Measurements from ENCODE around the gene PACRG. TPM values are rescaled to one million over a fixed set of nuclear protein-coding genes. Genes with fewer than 3 reads are reported as not detected.

PACRG gene
- total and polyA plus RNA-seq, 8 donors = 1.5 to 6.8 (median 4.6) TPM

DNA sequence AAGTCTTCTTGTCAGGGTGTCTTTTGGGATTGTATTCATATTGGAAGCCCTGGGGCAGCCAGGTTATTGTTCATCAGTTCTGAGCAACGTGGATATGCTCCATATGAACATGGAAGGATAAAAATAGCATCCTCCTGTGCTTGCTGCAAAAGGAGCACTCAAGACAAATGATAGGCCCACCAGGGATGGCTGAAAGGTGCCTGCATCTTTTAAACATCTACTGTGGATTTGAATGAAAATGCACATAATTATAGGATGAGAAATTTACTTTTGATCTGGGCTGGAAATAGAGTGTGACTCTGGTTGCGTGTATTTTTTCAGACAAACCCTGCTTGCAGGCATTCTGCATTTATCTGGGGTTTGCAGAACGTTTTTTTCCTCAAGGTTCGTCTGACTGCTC, 299.1 kb downstream of the PACRG start:
- intact Hi-C loops (cut with DNase I) = no loop called here
- Histone ChIP-seq H3K27me3 (no peaks in the 10 kb centered on the region), H3K27ac (no peak overlapping the region), H3K36me3 (no peaks in the 10 kb centered on the region), H3K4me3 (no peak overlapping the region), H3K4me1 (no peaks in the 10 kb centered on the region), H3K9me3 (peaks cover 0 to 37% of the 10 kb centered on the region in 2 donors)
- DNase-seq = no peak
- no peak for ATAC-seq
- TF ChIP-seq, protein P1, sequence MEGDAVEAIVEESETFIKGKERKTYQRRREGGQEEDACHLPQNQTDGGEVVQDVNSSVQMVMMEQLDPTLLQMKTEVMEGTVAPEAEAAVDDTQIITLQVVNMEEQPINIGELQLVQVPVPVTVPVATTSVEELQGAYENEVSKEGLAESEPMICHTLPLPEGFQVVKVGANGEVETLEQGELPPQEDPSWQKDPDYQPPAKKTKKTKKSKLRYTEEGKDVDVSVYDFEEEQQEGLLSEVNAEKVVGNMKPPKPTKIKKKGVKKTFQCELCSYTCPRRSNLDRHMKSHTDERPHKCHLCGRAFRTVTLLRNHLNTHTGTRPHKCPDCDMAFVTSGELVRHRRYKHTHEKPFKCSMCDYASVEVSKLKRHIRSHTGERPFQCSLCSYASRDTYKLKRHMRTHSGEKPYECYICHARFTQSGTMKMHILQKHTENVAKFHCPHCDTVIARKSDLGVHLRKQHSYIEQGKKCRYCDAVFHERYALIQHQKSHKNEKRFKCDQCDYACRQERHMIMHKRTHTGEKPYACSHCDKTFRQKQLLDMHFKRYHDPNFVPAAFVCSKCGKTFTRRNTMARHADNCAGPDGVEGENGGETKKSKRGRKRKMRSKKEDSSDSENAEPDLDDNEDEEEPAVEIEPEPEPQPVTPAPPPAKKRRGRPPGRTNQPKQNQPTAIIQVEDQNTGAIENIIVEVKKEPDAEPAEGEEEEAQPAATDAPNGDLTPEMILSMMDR (IDR thresholded peaks at IDR 0.05) = no peak

DNA sequence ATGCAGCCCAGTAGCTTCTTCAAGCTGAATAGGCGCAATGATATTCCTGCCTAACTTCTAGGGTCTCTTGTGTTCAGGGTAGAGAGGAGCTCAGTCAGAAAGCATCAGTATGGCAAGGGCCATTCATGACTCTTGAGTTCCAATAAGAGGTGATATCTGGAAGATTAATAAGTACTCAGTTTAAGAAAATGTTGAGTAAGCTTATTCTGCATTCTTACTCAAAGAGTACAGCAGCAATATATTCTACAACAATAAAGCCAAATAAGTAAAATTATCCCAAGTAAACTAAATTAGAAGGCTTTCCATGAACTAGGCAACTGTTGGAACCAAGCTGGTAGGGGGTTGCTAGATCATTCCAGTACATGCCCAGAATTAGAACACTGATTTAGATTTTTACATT, 303.2 kb downstream of the PACRG start:
- intact Hi-C loops (cut with DNase I) = no loop called here
- ATAC-seq = no peak
- no peaks in the 10 kb centered on the region for H3K27me3 ChIP-seq

DNA sequence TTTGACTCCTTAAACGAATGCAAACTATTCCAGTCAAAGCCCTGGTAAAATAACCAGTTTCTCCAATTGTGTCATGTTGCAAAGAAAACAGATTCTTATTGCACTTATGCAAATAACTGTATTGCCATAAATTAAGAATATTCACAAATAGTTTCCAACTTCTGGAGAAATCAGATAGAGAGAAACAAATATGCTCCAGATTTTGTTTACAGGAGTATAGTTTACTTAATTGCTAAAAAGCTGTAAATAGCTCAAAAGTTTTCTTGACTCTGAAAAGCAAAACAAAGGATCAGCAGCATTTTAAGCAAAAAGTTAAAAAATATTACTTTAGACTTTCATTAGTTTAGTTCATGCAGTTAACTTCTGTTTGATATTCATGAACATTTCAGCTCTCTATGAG, 304.2 kb downstream of the PACRG start:
- intact Hi-C loops (cut with DNase I) = no loop called here
- H3K4me3 ChIP-seq = no peak overlapping the region
- H3K27me3 ChIP-seq = no peaks in the 10 kb centered on the region
- no peaks in the 10 kb centered on the region for H3K4me1 ChIP-seq
- ATAC-seq = no peak
- no peak overlapping the region for H3K27ac ChIP-seq
- H3K36me3 ChIP-seq = no peaks in the 10 kb centered on the region
- peaks cover 0 to 39% of the 10 kb centered on the region in 2 donors for H3K9me3 ChIP-seq
- TF ChIP-seq, protein P1 (IDR thresholded peaks at IDR 0.05) = no peak
- DNase-seq = no peak

More for the DNA sequence above, 303.2 kb downstream of the PACRG start:
- H3K4me1 ChIP-seq = no peaks in the 10 kb centered on the region
- H3K27ac ChIP-seq = no peak overlapping the region
- DNase-seq = no peak
- H3K36me3 ChIP-seq = no peaks in the 10 kb centered on the region
- H3K4me3 ChIP-seq = no peak overlapping the region
- TF ChIP-seq, protein P1 (IDR thresholded peaks at IDR 0.05) = no peak
- peaks cover 0 to 39% of the 10 kb centered on the region in 2 donors for H3K9me3 ChIP-seq

DNA sequence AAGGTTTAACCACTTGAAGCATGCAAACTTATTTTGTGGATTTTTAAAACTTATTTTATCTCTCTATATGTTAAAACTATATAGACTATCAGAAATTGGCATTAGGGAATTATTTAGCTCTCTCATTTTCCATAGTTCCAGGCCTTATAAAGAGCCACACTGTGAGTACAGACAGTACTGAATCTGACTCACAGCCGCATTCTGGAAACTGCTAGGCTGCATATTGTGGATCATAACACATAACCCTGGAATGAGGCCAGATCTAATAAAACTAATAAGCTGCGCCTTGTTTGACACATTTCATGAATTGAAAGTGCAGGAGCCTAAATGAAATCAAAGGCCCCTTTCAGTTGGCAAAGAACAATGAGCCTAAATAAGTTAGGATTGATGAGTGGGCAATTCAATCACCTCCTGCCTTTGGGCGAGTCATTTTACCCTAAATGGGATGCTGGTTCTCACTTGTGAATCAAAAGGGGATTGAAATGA, 308.4 kb downstream of the PACRG start:
- no peak for DNase-seq
- Histone ChIP-seq H3K4me1 (no peaks in the 10 kb centered on the region), H3K27me3 (no peaks in the 10 kb centered on the region), H3K27ac (no peak overlapping the region), H3K9me3 (peaks cover 0 to 39% of the 10 kb centered on the region in 2 donors), H3K36me3 (no peaks in the 10 kb centered on the region), H3K4me3 (no peak overlapping the region)
- TF ChIP-seq, protein P1 (IDR thresholded peaks at IDR 0.05) = no peak
- ATAC-seq = no peak
- intact Hi-C loops (cut with DNase I) = no loop called here

DNA sequence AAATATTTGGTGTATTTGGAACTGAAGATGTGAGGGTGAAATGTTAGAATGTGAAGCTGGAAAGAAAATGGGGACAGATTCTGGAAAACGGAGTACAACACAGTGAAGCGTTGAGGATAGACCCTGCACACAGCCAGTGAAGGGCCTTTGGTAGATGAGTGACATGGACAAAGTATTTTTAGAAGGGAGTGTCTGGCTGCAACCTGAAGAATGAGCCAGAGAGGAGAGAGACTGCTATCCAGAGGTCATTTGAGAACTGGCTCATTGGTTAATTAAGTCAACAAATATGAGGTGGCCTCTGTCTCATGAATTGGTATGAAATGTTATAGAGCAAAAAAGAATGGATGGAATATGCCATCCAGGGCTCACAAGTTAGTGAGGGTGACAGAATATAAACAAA, 310.5 kb downstream of the PACRG start:
- TF ChIP-seq, protein P1 (IDR thresholded peaks at IDR 0.05) = no peak
- Histone ChIP-seq H3K4me1 (no peaks in the 10 kb centered on the region), H3K27me3 (no peaks in the 10 kb centered on the region), H3K27ac (no peak overlapping the region), H3K4me3 (no peak overlapping the region), H3K9me3 (peaks cover 0 to 25% of the 10 kb centered on the region in 2 donors), H3K36me3 (no peaks in the 10 kb centered on the region)
- ATAC-seq (no peak), DNase-seq (no peak)
- intact Hi-C loops (cut with DNase I) = no loop called here

Data from left lung (tissue), 10 donors.